HG03280 (cell line): ENCODE results near the gene HOXD8.

Experiments
- ATAC-seq: cut with Tn5 transposase; IDR thresholded peaks from one replicate; pipeline ENCODE4 v1.9.1; 2021; ENCODE audit warnings: mild to moderate bottlenecking, moderate library complexity; ENCODE audit not compliant: unreplicated experiment

Gene HOXD8

GRCh38 chr2:176171351-176172006 is 42.0 kb downstream of the HOXD8 start:
- ATAC-seq, result no peak

GRCh38 chr2:176172007-176172894 is 42.7 kb downstream of the HOXD8 start:
- no peak for ATAC-seq

- ATAC-seq, result no peak
These were observed 43.5 kb downstream of the HOXD8 start for GRCh38 chr2:176172895-176173566.

- ATAC-seq, result no peak
These were observed 44.3 kb downstream of the HOXD8 start for GRCh38 chr2:176173567-176174381.

GRCh38 chr2:176174382-176174823 is 44.9 kb downstream of the HOXD8 start:
- no peak for ATAC-seq

GRCh38 chr2:176174824-176175708 is 45.6 kb downstream of the HOXD8 start:
- ATAC-seq, result no peak

- ATAC-seq, result no peak
These were observed 46.5 kb downstream of the HOXD8 start for GRCh38 chr2:176175709-176176607.

GRCh38 chr2:176177580-176178037 is 48.1 kb downstream of the HOXD8 start:
- no peak for ATAC-seq

GRCh38 chr2:176178038-176178756 is 48.7 kb downstream of the HOXD8 start:
- no peak for ATAC-seq

- no peak for ATAC-seq
These were observed 49.3 kb downstream of the HOXD8 start for GRCh38 chr2:176178757-176179295.

GRCh38 chr2:176181551-176181950 is 52.0 kb downstream of the HOXD8 start:
- ATAC-seq, result no peak
